HG03342 (cell line): Measurements from ENCODE around the gene CCDC197.
A peak's percentile ranks its signal among the peaks of the same experiment; 100 is the strongest.

Source experiments
- ATAC-seq: cut with Tn5 transposase; IDR thresholded peaks from one replicate; pipeline ENCODE4 v1.9.1; 2021; ENCODE audit warnings: mild to moderate bottlenecking, moderate library complexity; ENCODE audit not compliant: unreplicated experiment

Gene CCDC197

DNA sequence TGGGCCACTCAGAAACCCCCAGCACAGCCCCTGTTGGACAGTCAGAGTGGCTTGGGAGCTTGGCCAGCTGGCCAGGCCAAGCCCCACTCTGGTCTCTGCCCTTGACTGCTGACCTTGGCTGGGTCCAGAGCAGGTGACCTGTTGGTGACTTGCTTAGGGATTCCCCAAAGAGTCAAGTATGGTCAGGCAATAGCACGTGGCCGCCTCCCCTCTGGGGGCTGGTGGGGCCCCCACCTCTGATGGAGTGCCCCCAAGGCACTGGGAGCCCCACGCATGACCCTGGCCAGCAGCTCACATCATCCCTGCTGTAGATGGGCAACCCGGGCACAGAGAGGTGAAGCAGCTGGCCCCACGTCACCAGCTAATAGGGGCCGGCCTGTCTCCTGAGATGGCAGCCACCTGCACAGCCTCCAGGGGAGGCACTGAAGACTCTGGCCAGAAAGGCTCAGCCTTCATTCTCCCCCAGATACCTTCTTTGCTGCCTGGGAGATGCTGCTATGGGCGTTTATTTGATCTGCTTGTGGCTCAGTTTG is 1.8 kb downstream of the CCDC197 start:
- no peak for ATAC-seq

DNA sequence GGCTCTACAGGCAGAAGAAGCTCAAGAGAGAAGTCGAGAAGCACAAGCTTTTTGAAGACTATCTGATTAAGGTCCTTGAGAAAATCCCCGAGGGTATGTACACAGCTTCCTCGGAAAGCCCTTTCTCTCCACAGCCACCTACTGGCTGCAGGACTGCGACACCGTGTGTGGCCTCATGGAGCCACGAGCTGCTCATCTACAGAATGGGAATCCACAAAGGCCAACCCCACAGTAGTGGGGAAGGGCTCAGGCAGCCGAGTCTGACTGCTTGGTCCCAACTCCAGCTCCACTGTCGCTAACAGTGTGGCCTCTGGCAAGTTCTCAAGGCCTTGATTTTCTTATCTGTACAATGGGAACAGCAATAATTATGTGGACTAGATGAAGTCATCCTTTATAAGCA is 2.5 kb downstream of the CCDC197 start:
- ATAC-seq = no peak

DNA sequence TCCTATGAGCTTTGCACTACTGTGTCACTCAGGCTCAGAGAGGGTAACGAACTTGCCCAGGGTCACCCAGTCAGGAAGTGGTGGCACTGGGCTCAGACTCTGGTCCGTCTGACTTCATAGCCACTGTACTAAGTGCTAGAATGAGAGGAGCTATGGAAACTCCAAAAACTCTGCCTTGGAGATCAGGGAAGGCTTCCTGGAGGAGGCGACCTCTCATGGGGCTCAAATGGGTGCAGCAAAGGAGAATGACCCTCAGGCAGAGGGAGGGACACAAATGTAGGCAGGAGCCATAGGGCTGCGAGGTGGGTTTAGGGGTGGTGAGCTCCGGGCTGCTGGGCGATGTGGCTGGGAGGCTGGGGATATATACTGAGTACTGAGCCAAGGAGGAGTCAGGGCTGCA is 3.2 kb downstream of the CCDC197 start:
- no peak for ATAC-seq

DNA sequence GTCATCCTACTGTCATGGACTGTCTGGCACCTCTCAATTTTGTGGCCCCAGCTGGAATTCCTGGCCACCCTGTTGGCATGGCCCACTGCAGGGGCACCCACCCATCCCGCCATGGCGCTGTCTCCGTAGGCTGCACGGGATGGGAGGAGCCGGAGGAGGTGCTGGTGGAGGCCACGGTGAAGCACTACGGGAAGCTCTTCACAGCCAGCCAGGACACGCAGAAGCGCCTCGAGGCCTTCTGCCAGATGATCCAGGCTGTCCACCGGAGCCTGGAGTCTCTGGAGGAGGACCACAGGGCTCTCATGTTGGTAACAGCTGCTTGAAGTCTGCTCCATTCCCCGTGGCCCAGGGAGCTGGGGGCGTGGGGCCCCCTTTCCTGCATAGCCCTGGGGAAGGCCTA is 3.9 kb downstream of the CCDC197 start:
- no peak for ATAC-seq

DNA sequence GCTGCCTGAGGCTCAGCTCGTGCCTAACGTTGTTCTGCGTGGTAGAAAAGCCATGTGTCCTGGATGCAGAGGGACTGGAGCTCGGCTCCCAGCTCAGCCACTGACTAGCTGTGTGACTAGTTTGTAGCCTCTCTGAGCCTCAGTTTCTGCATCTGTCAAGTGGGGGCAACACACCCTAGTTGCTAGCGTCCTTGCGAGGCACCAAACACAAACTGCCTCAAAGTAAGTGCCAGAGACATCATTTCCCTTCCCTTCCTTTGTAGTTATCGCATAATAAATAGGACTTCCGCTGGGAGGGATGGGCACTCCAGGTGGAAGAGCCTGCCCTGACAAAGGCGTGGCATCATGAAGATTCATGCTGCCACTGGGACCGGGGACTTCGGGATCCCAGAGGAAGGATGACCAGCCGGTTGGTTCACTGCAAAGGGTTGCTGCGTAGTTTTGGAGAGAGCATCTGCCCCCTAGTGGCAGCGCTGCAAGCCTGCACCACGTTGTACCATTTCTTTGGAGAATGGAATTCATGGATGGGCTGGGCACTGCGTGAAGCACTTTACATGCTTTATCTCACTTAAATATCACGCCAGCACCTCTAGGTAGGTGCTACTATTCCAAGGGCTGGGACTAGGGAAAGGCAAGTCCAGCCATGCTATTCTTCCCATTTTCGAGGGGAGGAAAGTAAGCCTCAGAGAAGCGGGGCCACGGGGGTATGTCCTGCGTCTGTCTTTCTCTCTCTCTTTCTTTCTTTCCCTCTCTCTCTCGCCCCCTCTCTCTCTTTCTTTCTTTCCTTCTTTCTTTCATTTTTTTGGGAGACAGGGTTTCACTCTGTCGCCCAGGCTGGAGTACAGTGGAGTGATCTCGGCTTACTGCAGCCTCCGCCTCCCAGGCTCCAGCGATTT is 4.6 kb downstream of the CCDC197 start:
- ATAC-seq = peak; percentile 65

DNA sequence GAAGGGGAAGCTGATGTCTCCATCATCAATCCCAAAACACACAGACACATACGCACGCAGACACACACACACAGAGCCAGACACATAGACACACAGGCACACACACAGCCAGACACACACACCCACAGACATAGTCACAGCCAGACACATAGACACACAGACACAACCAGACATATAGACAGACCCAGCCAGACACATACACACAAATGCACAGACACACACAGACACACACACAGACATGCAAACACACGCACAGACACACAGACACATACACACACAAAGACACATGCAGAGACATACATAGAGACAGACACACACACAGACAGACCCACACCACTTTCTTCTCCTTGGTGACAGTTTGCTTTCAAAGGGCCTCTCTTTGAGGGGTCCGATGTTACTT is 6.3 kb downstream of the CCDC197 start:
- no peak for ATAC-seq

DNA sequence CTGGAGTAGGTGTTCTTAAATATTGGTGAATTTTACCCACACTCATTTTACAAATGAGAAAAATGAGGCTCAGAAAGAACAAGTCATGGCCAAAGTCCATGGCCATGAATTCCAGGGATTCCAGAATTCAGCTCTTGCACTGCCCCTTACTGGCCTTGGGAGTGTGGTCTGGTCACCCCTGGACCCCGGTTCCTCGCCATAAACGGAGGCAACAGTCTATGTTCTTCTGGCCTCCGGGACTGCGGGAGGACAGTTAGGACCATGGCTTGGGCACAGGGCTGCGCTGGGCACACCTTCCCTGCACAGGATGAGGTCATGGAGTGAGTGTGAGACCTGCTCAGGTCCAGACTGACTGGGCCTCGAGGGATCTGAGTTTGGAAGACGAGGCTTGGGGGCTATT is 6.9 kb downstream of the CCDC197 start:
- no peak for ATAC-seq

DNA sequence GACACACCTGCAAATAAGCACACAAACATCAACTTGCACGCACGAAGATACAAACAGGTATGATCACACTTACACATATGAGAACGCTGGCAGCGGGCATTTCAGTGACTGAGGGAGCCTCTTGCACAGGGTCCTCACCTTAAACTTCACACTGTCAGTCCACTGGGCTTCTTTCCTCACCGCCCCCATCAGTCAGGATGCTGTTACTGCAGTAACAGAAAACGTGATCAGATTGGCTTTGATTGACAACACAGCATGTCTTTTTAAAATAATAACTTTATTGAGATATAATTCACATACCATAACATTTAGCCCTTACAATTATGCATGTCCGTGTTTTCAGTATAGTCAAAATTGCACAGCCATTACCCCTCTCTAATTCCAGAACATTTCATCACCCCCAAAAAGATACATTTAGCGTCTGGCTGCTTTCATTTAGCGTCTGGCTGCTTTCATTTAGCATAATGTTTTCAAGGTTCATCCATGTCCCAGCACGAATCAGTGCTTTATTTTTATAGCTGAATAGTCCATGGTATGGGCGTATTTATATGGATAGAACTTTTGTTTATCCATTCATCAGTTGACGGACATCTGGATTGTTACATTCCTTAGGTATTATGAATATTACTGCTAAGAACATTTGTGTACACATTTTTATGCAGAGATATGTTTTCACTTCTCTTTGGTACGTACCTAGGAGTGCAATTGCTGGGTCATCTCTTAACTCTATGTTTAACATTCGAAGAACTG is 8.4 kb downstream of the CCDC197 start:
- ATAC-seq = no peak

DNA sequence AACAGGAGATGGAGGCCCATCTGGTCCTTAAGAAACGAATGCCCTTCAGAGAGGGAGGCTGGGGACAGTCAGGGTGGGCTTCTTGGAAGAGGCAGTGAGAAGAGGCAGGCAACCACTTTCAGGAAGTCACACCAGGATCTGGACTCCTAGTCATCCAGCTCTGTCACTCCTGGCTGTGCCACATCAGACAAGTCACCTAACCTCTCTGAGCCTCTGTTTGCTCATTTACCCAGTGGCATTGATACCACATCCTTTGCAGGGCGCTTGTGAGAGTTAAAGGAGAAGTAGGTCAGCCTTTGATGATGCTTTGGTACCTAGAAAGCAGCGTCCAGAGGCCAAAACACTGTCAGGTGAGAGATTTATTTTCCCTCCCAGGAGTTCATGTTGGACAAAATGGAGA is 11.1 kb downstream of the CCDC197 start:
- no peak for ATAC-seq

DNA sequence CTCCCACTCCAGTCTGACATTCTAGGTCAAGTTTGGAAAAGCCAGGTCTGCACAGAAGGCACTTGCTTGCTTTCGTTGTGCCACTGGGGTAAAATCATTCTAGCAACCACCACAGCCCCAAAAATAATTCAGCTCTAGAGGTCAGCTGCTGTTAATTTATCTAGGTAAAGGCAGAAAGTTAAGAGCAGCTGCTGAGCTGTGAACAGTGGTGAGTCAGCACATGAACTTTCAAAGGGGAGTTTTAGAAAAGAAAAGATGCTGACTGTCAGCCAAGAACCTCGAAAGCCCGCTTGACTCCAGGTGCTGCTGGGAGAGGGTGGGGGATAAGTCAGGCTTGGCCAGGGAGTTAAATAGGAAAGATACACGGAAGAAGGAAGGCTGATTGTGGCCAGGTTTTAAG is 12.7 kb downstream of the CCDC197 start:
- ATAC-seq = peak; percentile 53

DNA sequence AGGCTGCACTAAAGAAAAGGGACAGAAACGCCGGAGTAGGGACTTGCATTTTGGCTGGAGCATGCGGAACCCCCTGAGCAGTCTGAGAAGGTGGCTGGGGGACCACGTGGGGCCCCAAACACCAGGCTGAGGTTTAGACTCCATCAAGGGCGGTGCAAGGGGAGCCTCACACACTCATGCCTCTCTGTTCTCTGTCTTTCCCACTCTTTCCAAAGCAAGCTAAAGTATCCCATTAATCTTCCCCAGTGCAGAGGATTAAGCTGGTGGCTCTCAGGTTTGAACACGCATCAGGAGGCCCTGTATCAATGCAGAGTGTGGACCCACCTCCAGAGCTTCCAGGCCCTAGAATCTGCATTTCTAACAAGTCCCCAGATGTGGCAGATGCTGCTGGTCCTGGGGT is 13.5 kb downstream of the CCDC197 start:
- ATAC-seq = no peak

DNA sequence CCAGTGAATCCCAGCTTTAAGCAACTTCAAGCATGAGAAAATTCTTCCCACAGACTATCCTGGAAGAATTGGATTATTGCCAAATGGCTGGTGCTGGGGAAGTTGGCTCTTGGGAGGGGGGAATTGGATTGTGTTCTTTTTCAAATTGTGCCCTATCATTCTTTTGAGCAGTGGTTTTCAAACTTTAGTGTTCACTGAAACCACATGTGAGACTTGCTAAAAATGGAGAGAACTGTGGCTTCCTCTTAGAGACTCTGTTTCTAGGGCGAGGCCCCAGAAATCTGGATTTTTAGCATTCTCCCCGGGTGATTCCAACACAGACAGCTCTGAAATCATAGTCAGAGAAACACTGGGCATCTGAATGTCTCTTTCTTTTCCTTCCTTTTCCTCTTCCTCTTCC is 14.7 kb downstream of the CCDC197 start:
- no peak for ATAC-seq

DNA sequence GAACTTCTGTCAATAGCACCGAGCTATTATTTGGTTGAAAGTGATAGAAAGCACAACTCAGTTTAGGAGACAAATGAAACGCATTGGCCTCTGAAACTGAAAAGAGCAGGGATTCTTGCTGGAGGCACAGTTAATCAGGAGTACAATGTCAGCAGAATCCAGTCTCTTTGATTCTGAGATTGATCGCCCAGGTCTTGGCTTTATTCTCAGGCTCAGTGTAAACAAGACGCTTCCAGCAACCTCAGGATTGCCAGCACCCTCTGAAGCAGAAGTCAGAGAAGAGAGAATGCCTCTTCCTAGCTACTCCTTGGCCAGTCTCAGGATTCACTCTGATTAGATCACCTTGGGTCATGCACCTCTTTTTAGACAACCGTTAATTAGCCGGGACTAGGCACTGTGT is 17.3 kb downstream of the CCDC197 start:
- no peak for ATAC-seq

DNA sequence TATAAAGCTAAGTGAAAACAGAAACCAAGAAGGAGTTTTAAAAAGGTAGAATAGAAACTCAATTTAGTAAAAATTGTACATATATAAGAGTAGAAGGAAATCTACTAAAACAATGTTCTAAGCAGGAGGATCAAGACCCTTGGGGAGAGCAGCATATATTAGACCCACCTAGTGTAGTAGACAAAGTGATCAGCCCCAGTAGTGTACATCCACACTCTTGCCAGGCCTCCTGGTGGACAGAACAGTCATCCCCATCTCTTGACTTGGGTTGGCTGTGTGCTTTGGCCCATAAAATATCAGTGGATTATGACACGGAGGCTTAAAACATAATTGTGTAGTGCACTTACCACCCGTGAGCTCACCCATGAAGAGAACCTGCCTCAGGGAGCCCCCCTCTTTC is 18.1 kb downstream of the CCDC197 start:
- ATAC-seq = no peak

DNA sequence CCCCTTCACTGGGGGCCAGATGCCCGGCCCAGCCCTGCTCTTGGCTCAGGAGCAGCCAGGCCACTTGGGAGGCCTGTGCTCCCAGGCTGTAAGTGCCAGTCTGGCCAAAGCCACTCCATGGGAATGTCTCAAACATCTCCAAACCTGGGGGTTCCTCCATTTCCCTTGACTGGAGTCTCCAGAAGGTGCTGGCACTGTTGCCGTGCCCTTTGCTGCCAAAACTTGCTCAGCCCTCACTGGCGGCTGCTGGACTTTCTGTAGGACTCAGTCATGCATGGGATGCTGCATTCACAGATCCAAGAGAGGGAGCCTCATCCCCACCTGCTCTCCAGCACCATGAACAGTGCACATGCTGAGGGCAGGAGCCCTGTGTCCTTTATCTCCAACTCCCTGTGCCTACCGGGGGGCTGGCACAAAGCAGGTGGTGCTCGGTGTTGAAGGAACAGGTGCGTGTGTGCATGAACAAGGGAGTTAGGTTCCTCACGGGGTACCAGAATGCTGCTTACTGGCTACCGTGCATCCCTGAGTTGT is 19.4 kb downstream of the CCDC197 start:
- no peak for ATAC-seq

DNA sequence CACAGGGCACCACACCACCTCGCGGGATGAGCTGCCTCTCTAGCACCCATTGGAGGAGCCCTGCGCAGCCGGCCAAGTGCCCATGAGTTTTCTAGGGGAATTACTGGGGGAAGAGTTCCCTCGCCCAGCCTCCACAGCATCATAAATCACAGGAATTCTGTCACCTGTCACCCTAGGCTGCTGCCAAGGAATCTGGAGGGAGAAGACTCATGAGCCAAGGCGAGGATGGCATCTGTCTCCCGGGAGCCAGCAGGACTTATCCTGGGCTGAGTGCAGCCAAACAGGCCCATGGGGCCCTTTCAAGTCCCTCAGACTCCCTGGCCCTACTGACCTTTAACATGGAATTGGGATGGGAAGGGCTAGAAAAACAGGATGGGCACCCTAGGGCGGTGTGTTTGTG is 21.2 kb downstream of the CCDC197 start:
- no peak for ATAC-seq

DNA sequence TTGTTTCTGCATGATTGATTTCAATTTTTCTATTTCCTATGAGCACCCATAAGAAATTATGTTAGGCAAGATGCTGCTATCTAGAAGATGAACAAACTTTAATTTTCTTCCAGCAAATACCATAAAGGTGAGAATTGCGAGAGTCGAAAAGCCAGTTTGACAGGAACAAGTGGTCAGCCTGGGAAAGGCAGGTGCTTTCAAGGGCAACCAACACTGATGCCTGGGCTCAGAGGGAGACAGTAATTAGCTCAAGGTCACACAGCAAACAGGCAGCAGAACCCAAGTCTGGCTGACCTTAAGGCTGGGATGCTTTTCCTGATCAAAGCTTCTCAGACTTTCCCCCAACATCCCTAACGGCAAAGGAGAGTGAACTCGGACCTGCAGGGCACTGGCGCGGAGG is 22.2 kb downstream of the CCDC197 start:
- ATAC-seq = no peak

DNA sequence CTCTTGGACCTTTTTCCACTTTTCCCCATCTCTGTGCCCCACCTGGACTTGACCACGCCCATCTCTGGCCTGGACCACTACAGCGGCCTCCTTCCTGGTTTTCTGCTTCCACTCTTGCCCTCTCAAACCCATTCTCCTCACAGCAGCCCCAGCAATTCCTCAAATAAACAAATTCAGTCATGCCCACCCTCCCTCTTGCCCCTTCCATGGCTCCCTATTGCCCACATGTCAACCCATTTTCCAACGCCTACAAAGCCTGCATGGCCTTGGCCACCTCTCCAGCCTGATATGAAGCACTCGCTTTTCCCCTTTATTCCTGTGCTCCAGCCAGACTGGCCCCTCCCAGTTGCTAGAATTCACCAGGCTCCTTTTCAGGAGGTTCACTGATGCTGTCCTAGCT is 23.2 kb downstream of the CCDC197 start:
- no peak for ATAC-seq

DNA sequence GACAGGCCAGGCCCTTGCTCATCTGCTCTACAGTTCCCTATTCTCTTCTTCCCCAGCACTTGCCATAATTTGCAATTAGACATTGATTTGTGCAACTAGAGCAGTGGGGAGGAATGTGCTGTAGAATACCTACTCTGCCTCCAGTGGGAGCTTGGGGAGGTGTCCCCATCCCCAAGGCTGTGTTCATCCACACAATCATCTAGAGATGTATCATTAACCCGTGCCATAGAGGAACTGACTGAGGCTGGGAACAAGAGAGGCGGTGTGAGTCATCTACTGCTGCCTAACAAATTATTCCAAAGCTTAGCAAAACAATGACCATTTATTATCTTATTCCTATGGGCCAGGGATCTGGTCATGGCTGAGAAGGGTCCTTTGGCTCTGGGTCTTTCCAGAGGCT is 23.9 kb downstream of the CCDC197 start:
- ATAC-seq = no peak

DNA sequence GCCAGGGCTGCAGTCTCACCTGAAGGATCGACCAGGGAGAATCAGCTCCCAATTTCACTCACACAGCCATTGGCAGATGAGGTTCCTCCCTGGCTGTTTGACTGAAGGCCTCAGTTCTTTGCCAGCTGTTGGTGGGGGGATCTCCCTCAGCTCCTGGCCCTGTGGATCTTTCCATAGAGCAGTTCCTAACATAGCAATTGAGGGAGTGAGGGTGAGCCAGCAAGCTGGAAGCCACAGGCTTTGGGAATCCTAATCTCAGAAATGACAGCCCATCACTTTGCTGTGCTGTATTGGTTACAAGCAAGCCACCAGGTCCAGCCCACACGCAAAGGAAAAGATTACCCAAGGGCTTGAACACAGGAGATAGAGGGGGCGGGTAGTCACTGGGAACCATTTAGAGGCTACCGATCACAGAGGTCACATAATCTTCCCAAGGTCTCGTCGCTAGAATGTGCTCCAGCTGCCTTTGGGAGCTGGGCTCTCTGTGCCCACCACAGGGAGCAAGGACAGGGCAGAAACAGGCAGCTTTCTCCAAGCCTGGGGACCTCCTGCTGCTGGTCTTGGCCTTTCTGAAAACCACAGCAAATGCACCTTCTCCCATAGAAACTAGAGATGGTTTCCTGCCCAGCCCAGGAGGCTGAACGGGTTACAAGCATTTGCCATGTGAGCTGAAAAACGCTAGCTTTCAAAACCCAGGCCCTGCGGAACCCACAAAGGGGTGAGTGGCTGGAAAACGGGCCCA is 24.5 kb downstream of the CCDC197 start:
- ATAC-seq = no peak
